Hepatocyte (in vitro differentiated cells): Measurements from ENCODE around the gene CRYZL1. TPM values are rescaled to one million over a fixed set of nuclear protein-coding genes. Genes with fewer than 3 reads are reported as not detected.

ENCODE experiments used
- DNase-seq: peaks from one replicate; pipeline ENCODE4 v3.0.0-alpha.2; 2016; ENCODE audit warnings: low spot score
- H2AFZ ChIP-seq: fragments of 200-600 bp; sonication (generic); 2 replicates; pipeline ENCODE4 v1.6.0; 2016; ENCODE audit warnings: antibody characterized with exemption, mild to moderate bottlenecking
- H3K27ac ChIP-seq: fragments of 200-600 bp; sonication (generic); 2 replicates; pipeline ENCODE4 v1.5.1; 2016; ENCODE audit warnings: mild to moderate bottlenecking
- H3K27me3 ChIP-seq: fragments of 200-600 bp; sonication (generic); 2 replicates; pipeline ENCODE4 v1.6.1; 2016
- H3K36me3 ChIP-seq: fragments of 200-600 bp; sonication (generic); replicated peaks from 2 replicates; pipeline ENCODE4 v1.5.1; 2016; ENCODE audit warnings: low read depth; ENCODE audit not compliant: insufficient read depth
- H3K4me1 ChIP-seq: fragments of 200-600 bp; sonication (generic); 2 replicates; pipeline ENCODE4 v1.5.1; 2016; ENCODE audit warnings: mild to moderate bottlenecking, moderate library complexity; ENCODE audit not compliant: insufficient read depth
- H3K4me2 ChIP-seq: fragments of 200-600 bp; sonication (generic); 2 replicates; pipeline ENCODE4 v1.6.0; 2016
- H3K4me3 ChIP-seq: fragments of 200-600 bp; sonication (generic); 2 replicates; pipeline ENCODE4 v1.5.1; 2016; ENCODE audit warnings: mild to moderate bottlenecking
- H3K79me2 ChIP-seq: fragments of 200-600 bp; sonication (generic); 2 replicates; pipeline ENCODE4 v1.6.0; 2017; ENCODE audit warnings: mild to moderate bottlenecking
- H3K9me2 ChIP-seq: fragments of 200-600 bp; sonication (generic); replicated peaks from 2 replicates; pipeline ENCODE4 v1.6.0; 2017; ENCODE audit warnings: mild to moderate bottlenecking; ENCODE audit not compliant: insufficient read depth
- H3K9me3 ChIP-seq: fragments of 200-600 bp; sonication (generic); 2 replicates; pipeline ENCODE4 v1.5.1; 2016; ENCODE audit warnings: low read depth, mild to moderate bottlenecking
- H4K20me1 ChIP-seq: fragments of 200-600 bp; sonication (generic); 2 replicates; pipeline ENCODE4 v1.6.0; 2016; ENCODE audit warnings: mild to moderate bottlenecking; ENCODE audit not compliant: insufficient read depth, poor library complexity, severe bottlenecking
- EZH2 ChIP-seq: fragments of 200-600 bp; sonication (generic); IDR thresholded peaks from 2 replicates; pipeline ENCODE4 v1.6.1; 2016; ENCODE audit warnings: antibody characterized with exemption, mild to moderate bottlenecking, borderline replicate concordance
- EZH2phosphoT487 ChIP-seq: fragments of 200-600 bp; sonication (generic); IDR thresholded peaks from one replicate; pipeline ENCODE4 v1.6.1; 2018; ENCODE audit warnings: antibody characterized with exemption, mild to moderate bottlenecking, low read depth, moderate library complexity; ENCODE audit not compliant: unreplicated experiment, severe bottlenecking
- WGBS: methylation state at CpG from one replicate; pipeline ENCODE4 v1.1.6; 2016; ENCODE audit warnings: low lambda C conversion rate; ENCODE audit errors: missing lambda C conversion rate; 5-methylcytosine and 5-hydroxymethylcytosine counted together
- polyA plus RNA-seq: library from polyadenylated mRNA; unstranded; fragments of >200 nt; fragmentation: Nextera tagmentation; extraction: Ambion mirVana; gene quantifications from 2 replicates; pipeline ENCODE4 v1.2.1, GENCODE V29; 2016
- total RNA-seq: library from RNA; depleted of rRNA; stranded (reverse); fragments of >200 nt; gene quantifications from 2 replicates; pipeline ENCODE4 v1.2.3, GENCODE V29; 2014
- TF ChIP-seq, protein P1 (sequence below): fragments of 200-600 bp; sonication (generic); IDR thresholded peaks from 2 replicates; pipeline ENCODE4 v1.5.1; 2016; ENCODE audit warnings: antibody characterized with exemption, mild to moderate bottlenecking; ENCODE audit not compliant: poor library complexity

The CRYZL1 gene
- total and polyA plus RNA-seq, 2 experiments from 2014 or later, result 29.7 to 41.5 TPM

DNA sequence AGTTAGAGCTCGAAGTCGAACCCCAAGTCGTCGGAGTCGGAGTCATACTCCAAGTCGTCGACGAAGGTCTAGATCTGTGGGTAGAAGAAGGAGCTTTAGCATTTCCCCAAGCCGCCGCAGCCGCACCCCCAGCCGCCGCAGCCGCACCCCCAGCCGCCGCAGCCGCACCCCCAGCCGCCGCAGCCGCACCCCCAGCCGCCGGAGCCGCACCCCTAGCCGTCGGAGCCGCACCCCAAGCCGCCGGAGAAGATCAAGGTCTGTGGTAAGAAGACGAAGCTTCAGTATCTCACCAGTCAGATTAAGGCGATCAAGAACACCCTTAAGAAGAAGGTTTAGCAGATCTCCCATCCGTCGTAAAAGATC, 86.6 kb downstream of the CRYZL1 start:
- TF ChIP-seq, protein P1, sequence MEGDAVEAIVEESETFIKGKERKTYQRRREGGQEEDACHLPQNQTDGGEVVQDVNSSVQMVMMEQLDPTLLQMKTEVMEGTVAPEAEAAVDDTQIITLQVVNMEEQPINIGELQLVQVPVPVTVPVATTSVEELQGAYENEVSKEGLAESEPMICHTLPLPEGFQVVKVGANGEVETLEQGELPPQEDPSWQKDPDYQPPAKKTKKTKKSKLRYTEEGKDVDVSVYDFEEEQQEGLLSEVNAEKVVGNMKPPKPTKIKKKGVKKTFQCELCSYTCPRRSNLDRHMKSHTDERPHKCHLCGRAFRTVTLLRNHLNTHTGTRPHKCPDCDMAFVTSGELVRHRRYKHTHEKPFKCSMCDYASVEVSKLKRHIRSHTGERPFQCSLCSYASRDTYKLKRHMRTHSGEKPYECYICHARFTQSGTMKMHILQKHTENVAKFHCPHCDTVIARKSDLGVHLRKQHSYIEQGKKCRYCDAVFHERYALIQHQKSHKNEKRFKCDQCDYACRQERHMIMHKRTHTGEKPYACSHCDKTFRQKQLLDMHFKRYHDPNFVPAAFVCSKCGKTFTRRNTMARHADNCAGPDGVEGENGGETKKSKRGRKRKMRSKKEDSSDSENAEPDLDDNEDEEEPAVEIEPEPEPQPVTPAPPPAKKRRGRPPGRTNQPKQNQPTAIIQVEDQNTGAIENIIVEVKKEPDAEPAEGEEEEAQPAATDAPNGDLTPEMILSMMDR, result no peak
- no peak for TF ChIP-seq EZH2
- TF ChIP-seq EZH2phosphoT487, result no peak
- H3K9me3 ChIP-seq, result no peaks in the 10 kb centered on the region
- no peaks in the 10 kb centered on the region for H3K27me3 ChIP-seq
- H3K4me2 ChIP-seq, result no peak overlapping the region
- WGBS, result 96% methylated on average over 29 of the region's 32 CpGs
- no peak overlapping the region for H3K4me3 ChIP-seq
- no peak for DNase-seq
- H4K20me1 ChIP-seq, result peaks cover 97% of the 10 kb centered on the region
- H3K36me3 ChIP-seq, result no peaks in the 10 kb centered on the region
- no peak overlapping the region for H2AFZ ChIP-seq
- peaks cover 97% of the 10 kb centered on the region for H3K79me2 ChIP-seq
- no peak overlapping the region for H3K27ac ChIP-seq
- no peaks in the 10 kb centered on the region for H3K9me2 ChIP-seq
- H3K4me1 ChIP-seq, result no peaks in the 10 kb centered on the region

DNA sequence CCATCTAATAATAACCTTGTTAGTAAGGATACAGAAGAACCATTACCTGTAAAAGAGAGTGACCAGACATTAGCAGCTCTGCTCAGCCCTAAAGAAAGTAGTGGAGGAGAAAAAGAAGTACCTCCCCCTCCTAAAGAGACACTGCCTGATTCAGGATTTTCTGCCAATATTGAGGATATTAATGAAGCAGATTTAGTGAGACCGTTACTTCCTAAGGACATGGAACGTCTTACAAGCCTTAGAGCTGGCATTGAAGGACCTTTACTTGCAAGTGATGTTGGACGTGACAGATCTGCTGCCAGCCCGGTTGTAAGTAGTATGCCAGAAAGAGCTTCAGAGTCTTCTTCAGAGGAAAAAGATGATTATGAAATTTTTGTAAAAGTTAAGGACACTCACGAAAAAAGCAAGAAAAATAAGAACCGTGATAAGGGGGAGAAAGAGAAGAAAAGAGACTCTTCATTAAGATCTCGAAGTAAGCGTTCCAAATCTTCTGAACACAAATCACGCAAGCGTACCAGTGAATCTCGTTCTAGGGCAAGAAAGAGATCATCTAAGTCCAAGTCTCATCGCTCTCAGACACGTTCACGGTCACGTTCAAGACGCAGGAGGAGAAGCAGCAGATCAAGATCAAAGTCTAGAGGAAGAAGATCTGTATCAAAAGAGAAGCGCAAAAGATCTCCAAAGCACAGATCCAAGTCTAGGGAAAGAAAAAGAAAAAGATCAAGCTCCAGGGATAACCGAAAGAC, 87.1 kb downstream of the CRYZL1 start:
- Histone ChIP-seq H3K36me3 (no peaks in the 10 kb centered on the region), H3K9me3 (no peaks in the 10 kb centered on the region), H3K4me1 (no peaks in the 10 kb centered on the region), H3K9me2 (no peaks in the 10 kb centered on the region), H3K27me3 (no peaks in the 10 kb centered on the region), H3K79me2 (peaks cover 97% of the 10 kb centered on the region), H3K27ac (no peak overlapping the region), H4K20me1 (peaks cover 98% of the 10 kb centered on the region), H3K4me3 (no peak overlapping the region), H2AFZ (no peak overlapping the region), H3K4me2 (no peak overlapping the region)
- 99% methylated on average over 18 of the region's 18 CpGs for WGBS
- DNase-seq, result no peak
- TF ChIP-seq, protein P1, result no peak
- TF ChIP-seq EZH2, result no peak
- TF ChIP-seq EZH2phosphoT487, result no peak

DNA sequence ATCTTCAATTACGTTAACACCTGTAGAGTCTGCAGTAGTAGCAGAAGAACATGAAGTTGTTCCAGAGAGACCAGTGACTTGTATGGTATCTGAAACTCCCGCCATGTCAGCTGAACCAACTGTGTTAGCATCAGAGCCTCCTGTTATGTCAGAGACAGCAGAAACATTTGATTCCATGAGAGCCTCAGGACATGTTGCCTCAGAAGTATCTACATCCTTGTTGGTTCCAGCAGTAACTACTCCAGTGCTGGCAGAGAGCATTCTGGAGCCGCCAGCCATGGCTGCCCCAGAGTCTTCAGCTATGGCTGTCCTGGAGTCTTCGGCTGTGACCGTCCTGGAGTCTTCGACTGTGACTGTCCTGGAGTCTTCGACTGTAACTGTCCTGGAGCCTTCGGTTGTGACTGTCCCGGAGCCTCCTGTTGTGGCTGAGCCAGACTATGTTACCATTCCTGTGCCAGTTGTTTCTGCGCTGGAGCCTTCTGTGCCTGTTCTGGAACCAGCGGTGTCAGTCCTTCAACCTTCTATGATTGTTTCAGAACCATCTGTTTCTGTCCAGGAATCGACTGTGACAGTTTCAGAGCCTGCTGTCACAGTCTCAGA, 88.4 kb downstream of the CRYZL1 start:
- no peak overlapping the region for H3K4me2 ChIP-seq
- H2AFZ ChIP-seq, result no peak overlapping the region
- H3K36me3 ChIP-seq, result no peaks in the 10 kb centered on the region
- DNase-seq, result no peak
- no peak overlapping the region for H3K27ac ChIP-seq
- WGBS, result 97% methylated on average over 12 of the region's 12 CpGs
- no peaks in the 10 kb centered on the region for H3K9me3 ChIP-seq
- no peaks in the 10 kb centered on the region for H3K27me3 ChIP-seq
- peaks cover 98% of the 10 kb centered on the region for H3K79me2 ChIP-seq
- peaks cover 98% of the 10 kb centered on the region for H4K20me1 ChIP-seq
- H3K9me2 ChIP-seq, result no peaks in the 10 kb centered on the region
- no peak overlapping the region for H3K4me3 ChIP-seq
- H3K4me1 ChIP-seq, result no peaks in the 10 kb centered on the region
- TF ChIP-seq, protein P1, result no peak
- TF ChIP-seq EZH2phosphoT487 (no peak), EZH2 (no peak)
